Activated CD8-positive, alpha-beta T cell treated with anti-CD3 and anti-CD28 coated beads for 36 hours (primary cell): ENCODE measurements around the gene ZBTB7B. TPM values are rescaled to one million over a fixed set of nuclear protein-coding genes. Genes with fewer than 3 reads are reported as not detected.
A peak's percentile ranks its signal among the peaks of the same experiment; 100 is the strongest.

Experiments used
- ATAC-seq: fragments of 200-7000 bp; cut with Tn5 transposase; one replicate; pipeline ENCODE4 v1.10.0; 2021; ENCODE audit warnings: mild to moderate bottlenecking, moderate library complexity
- CTCF ChIA-PET: fragments of 350-600 bp; sonication (Branson Sonifier 250); formaldehyde crosslinking; loops from one replicate; lab custom pipeline; 2021; ENCODE audit warnings: antibody characterized with exemption; lab: Charles Lee
- POLR2A ChIA-PET: fragments of 350-600 bp; sonication (Branson Sonifier 250); formaldehyde crosslinking; loops from one replicate; lab custom pipeline; 2021; ENCODE audit warnings: antibody characterized with exemption; lab: Charles Lee
- DNase-seq: peaks from one replicate; pipeline ENCODE4 v3.0.0-alpha.2; 2020
- H3K27ac Mint-ChIP-seq: one replicate; pipeline ENCODE4 v1.8.0; 2021; ENCODE audit warnings: mild to moderate bottlenecking, mixed read lengths
- H3K27me3 Mint-ChIP-seq: one replicate; pipeline ENCODE4 v1.8.0; 2021; ENCODE audit warnings: mixed read lengths
- H3K36me3 Mint-ChIP-seq: one replicate; pipeline ENCODE4 v1.8.0; 2021; ENCODE audit warnings: low read depth, mixed read lengths
- H3K4me1 Mint-ChIP-seq: one replicate; pipeline ENCODE4 v1.8.0; 2021; ENCODE audit warnings: low read depth, mixed read lengths
- H3K4me3 Mint-ChIP-seq: one replicate; pipeline ENCODE4 v1.8.0; 2021; ENCODE audit warnings: mild to moderate bottlenecking, moderate library complexity, mixed read lengths
- H3K9me3 Mint-ChIP-seq: one replicate; pipeline ENCODE4 v1.8.0; 2021; ENCODE audit warnings: mixed read lengths
- CTCF ChIP-seq: fragments of 200-600 bp; IDR thresholded peaks from one replicate; pipeline ENCODE4 v1.8.0; 2022; ENCODE audit warnings: antibody characterized with exemption, mild to moderate bottlenecking
- intact Hi-C: fragments of 100-400 bp; cut with micrococcal nuclease; formaldehyde crosslinking; loops from one replicate; pipeline ENCODE4 v1.10.0; 2022
- total RNA-seq, 2 experiments: library from RNA; stranded (reverse); gene quantifications; one replicate each; pipeline ENCODE4 v1.2.3, GENCODE V29; 2021

ZBTB7B gene
- total RNA-seq, 2 experiments from 2014 or later: 26.3 to 26.5 TPM

DNA sequence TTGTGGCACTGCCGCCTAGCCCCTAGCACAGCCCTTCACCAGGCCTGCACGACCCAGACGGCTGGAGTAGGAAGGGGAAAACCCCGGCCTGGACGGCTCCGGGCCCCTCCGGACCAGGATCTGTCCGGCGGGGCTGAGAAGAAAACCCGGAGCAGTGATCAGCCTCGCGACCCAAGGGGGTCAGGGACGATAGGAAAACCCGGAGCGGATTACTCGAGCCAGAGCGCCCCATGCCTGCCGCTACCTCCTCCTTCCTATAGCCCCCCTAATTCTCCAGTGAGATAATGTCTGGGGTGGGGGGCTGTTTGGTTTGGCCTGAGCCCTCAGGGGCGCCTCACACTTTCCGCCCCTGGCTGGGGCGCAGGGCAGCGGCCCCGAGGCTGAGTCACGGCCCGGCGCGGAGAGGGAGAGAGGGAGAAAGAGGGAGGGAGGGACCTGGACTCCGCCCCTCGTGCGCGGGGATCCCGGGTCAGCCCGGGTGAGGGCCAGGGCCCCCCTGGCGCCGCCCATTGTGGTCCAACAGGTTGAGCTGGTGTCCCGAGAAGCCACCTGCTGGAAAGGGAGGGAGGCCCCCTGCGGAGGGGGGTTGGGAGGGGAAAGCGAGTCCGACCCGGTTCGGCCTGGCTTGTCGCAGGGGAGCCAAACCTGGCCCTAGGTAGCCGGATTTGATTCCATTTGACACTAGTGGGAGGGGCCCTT is 1.7 kb upstream of the ZBTB7B start:
- ChIA-PET POLR2A (interaction anchor here (0.6 to 5.0 kb wide), 11 partner anchors 7 to 1077 kb away, joined by 3 to 33 read pairs (median 7); partner anchors contain the start of genes ADAM15, CKS1B, FLAD1 and PMVK), CTCF (interaction anchor here (0.6 to 5.3 kb wide), 9 partner anchors 16 to 84 kb away, joined by 3 to 108 read pairs (median 9); partner anchors contain the start of genes ADAM15, CKS1B, FLAD1 and PBXIP1)
- H3K36me3 Mint-ChIP-seq: peaks cover 5% of the 10 kb centered on the region
- H3K27ac Mint-ChIP-seq: peak overlapping the region; percentile 88
- H3K9me3 Mint-ChIP-seq: no peaks in the 10 kb centered on the region
- ATAC-seq (peak; percentile 46), DNase-seq (peak; percentile 92)
- H3K27me3 Mint-ChIP-seq: no peaks in the 10 kb centered on the region
- no peak for TF ChIP-seq CTCF
- peak overlapping the region; percentile 70 for H3K4me3 Mint-ChIP-seq
- intact Hi-C loops: no loop called here
- H3K4me1 Mint-ChIP-seq: peaks cover 46% of the 10 kb centered on the region

GRCh38 chr1:155001425-155001674 is 1.3 kb upstream of the ZBTB7B start:
- ChIA-PET POLR2A (interaction anchor here (0.6 to 5.0 kb wide), 6 partner anchors 9 to 1078 kb away, joined by 3 to 33 read pairs (median 5); partner anchors contain the start of genes CKS1B, FLAD1 and PMVK), CTCF (interaction anchor here (0.6 to 4.4 kb wide), 5 partner anchors 16 to 60 kb away, joined by 3 to 77 read pairs (median 4); partner anchors contain the start of gene PBXIP1)
- Mint-ChIP-seq H3K27me3 (no peaks in the 10 kb centered on the region), H3K4me3 (peak overlapping the region; percentile 70), H3K4me1 (peaks cover 51% of the 10 kb centered on the region), H3K9me3 (no peaks in the 10 kb centered on the region), H3K36me3 (peaks cover 5% of the 10 kb centered on the region), H3K27ac (peak overlapping the region; percentile 88)
- DNase-seq: no peak
- no peak for TF ChIP-seq CTCF
- intact Hi-C loops: no loop called here
- no peak for ATAC-seq

GRCh38 chr1:155001675-155002463 is 733 bp upstream of the ZBTB7B start:
- Mint-ChIP-seq H3K36me3 (peaks cover 5% of the 10 kb centered on the region), H3K27ac (peak overlapping the region; percentile 92), H3K4me1 (peaks cover 56% of the 10 kb centered on the region), H3K9me3 (no peaks in the 10 kb centered on the region), H3K27me3 (no peaks in the 10 kb centered on the region), H3K4me3 (peak overlapping the region; percentile 70)
- intact Hi-C loops: no loop called here
- ATAC-seq (peak; percentile 71), DNase-seq (peak; percentile 100)
- TF ChIP-seq CTCF: no peak
- ChIA-PET CTCF (interaction anchor here (0.6 to 4.4 kb wide), 5 partner anchors 15 to 58 kb away, joined by 3 to 77 read pairs (median 3); partner anchors contain the start of gene PBXIP1), POLR2A (interaction anchor here (0.6 to 5.0 kb wide), 8 partner anchors 9 to 1078 kb away, joined by 3 to 33 read pairs (median 4); partner anchors contain the start of genes CKS1B, FLAD1, PBXIP1 and PMVK)

- no peak for TF ChIP-seq CTCF
- intact Hi-C loops: no loop called here
- POLR2A ChIA-PET: interaction anchor here (0.8 to 1.9 kb wide), 7 partner anchors 10 to 134 kb away, joined by 3 to 5 read pairs (median 4); partner anchors contain the start of genes FLAD1 and PBXIP1
- Mint-ChIP-seq H3K4me1 (peaks cover 48% of the 10 kb centered on the region), H3K36me3 (peaks cover 5% of the 10 kb centered on the region), H3K27me3 (no peaks in the 10 kb centered on the region), H3K27ac (peak overlapping the region; percentile 80), H3K9me3 (no peaks in the 10 kb centered on the region), H3K4me3 (peak overlapping the region; percentile 85)
- no peak for ATAC-seq
- CTCF ChIA-PET: interaction anchor here (1.0 to 2.0 kb wide), 2 partner anchors 14 kb away, joined by 3 to 14 read pairs; no protein-coding TSS in a partner anchor
- peak; percentile 48 for DNase-seq
Measured at GRCh38 chr1:155003227-155003765, 694 bp downstream of the ZBTB7B start.
